GM12878 (cell line): ENCODE results near the gene MAGI2. TPM values are rescaled to one million over a fixed set of nuclear protein-coding genes. Genes with fewer than 3 reads are reported as not detected.

ENCODE experiments used
- ATAC-seq: fragments of 200-7000 bp; cut with Tn5 transposase; 3 replicates; pipeline ENCODE4 v1.9.1; 2020; ENCODE audit warnings: mild to moderate bottlenecking, moderate library complexity
- BruUV-seq: library from RNA; stranded (reverse); fragments of 400-500 nt; replicated peaks from 2 replicates; lab custom pipeline; 2021; lab: Mats Ljungman, UMichigan
- CTCF ChIA-PET: fragments of 300-600 bp; sonication (Branson Sonifier 250); formaldehyde crosslinking; extraction: SDS; loops from one replicate; lab custom pipeline; 2021; ENCODE audit warnings: inconsistent platforms; lab: Yijun Ruan, JAX
- POLR2A ChIA-PET: fragments of 350-600 bp; formaldehyde crosslinking; extraction: SDS; loops from one replicate; lab custom pipeline; 2021; ENCODE audit warnings: inconsistent platforms; lab: Charles Lee
- RAD21 ChIA-PET: fragments of 300-600 bp; sonication (Branson Sonifier 250); formaldehyde crosslinking; loops from one replicate; lab custom pipeline; 2023; ENCODE audit warnings: antibody characterized with exemption; ENCODE audit not compliant: unreplicated experiment; lab: Charles Lee
- SMC1A ChIA-PET: fragments of 300-600 bp; sonication (Branson Sonifier 250); formaldehyde crosslinking; loops from one replicate; lab custom pipeline; 2023; ENCODE audit not compliant: unreplicated experiment, uncharacterized antibody; lab: Charles Lee
- DNase-seq: peaks from one replicate; pipeline ENCODE4 v3.0.0-alpha.2; 2011; ENCODE audit warnings: low read depth, low spot score
- FAIRE-seq: peaks from 3 replicates; lab custom pipeline; 2011; peaks lifted over from hg19 to GRCh38; lab: Jason Lieb, UNC
- H2AFZ ChIP-seq: 2 replicates; pipeline ENCODE4 v1.6.0; 2011; ENCODE audit warnings: low read depth, low read length, control low read depth; ENCODE audit not compliant: control insufficient read depth
- H3K27ac ChIP-seq: 2 replicates; pipeline ENCODE4 v1.5.1; 2011; ENCODE audit warnings: control low read depth; ENCODE audit not compliant: control insufficient read depth, insufficient read depth
- H3K27me3 ChIP-seq, 2 experiments: replicated peaks in 1 of 2; 2 replicates each; pipeline versions ENCODE4 v1.6.0 to v1.6.1; 2011; ENCODE audit warnings: low read length in 1 of 2; ENCODE audit not compliant: control insufficient read depth in 2 of 2, insufficient read depth in 2 of 2
- H3K36me3 ChIP-seq, 2 experiments: 2 replicates each; pipeline ENCODE4 v1.5.1; 2011; ENCODE audit warnings: low read length in 1 of 2; ENCODE audit not compliant: control insufficient read depth in 2 of 2, insufficient read depth in 2 of 2
- H3K4me1 ChIP-seq: 2 replicates; pipeline ENCODE4 v1.6.1; 2011; ENCODE audit warnings: mild to moderate bottlenecking, low read length, moderate library complexity, mixed read lengths; ENCODE audit not compliant: control insufficient read depth, insufficient read depth
- H3K4me2 ChIP-seq: 2 replicates; pipeline ENCODE4 v1.6.0; 2011; ENCODE audit warnings: control low read depth; ENCODE audit not compliant: control insufficient read depth, insufficient read depth
- H3K4me3 ChIP-seq: fragments of 200-600 bp; sonication (generic); 2 replicates; pipeline ENCODE4 v1.5.1; 2016
- H3K79me2 ChIP-seq: 2 replicates; pipeline ENCODE4 v1.6.0; 2011; ENCODE audit warnings: low read length; ENCODE audit not compliant: control insufficient read depth, insufficient read depth
- H3K9ac ChIP-seq: 2 replicates; pipeline ENCODE4 v1.8.0; 2011; ENCODE audit warnings: low read length, control low read depth, mixed read lengths; ENCODE audit not compliant: control insufficient read depth, insufficient read depth
- H3K9me3 ChIP-seq: replicated peaks from 3 replicates; pipeline ENCODE4 v1.5.1; 2011; ENCODE audit warnings: mild to moderate bottlenecking, low read length; ENCODE audit not compliant: control insufficient read depth, insufficient read depth
- H4K20me1 ChIP-seq: 2 replicates; pipeline ENCODE4 v1.6.0; 2011; ENCODE audit not compliant: control insufficient read depth, insufficient read depth
- ASH2L ChIP-seq: fragments of 300-600, 200-600 bp; sonication (generic); IDR thresholded peaks from 2 replicates; pipeline ENCODE4 v1.6.1; 2017; ENCODE audit warnings: low read depth, mild to moderate bottlenecking, borderline replicate concordance
- E2F4 ChIP-seq: IDR thresholded peaks from 2 replicates; pipeline ENCODE4 v1.6.1; 2012; ENCODE audit warnings: low read depth, low read length, improper control_type of control experiment
- EED ChIP-seq: sonication (generic); IDR thresholded peaks from 2 replicates; pipeline ENCODE4 v1.6.1; 2016; ENCODE audit warnings: antibody characterized with exemption, low read depth
- EGR1 ChIP-seq, 2 experiments: IDR thresholded peaks; 1 replicate in 1 of 2; 2 replicates in 1 of 2; pipeline ENCODE4 v1.6.1; 2011 to 2012; ENCODE audit warnings: low read depth in 2 of 2, low read length in 2 of 2, borderline replicate concordance in 1 of 2, mild to moderate bottlenecking in 1 of 2, moderate library complexity in 1 of 2
- HDAC6 ChIP-seq: fragments of 200-600 bp; sonication (generic); IDR thresholded peaks from one replicate; pipeline ENCODE4 v1.8.0; 2017; ENCODE audit warnings: antibody characterized with exemption; ENCODE audit not compliant: unreplicated experiment
- HDGF ChIP-seq: fragments of 450-650 bp; IDR thresholded peaks from 2 replicates; pipeline ENCODE4 v1.6.1; 2016; ENCODE audit warnings: antibody characterized with exemption
- IKZF1 ChIP-seq: fragments of 450-650 bp; conservative IDR thresholded peaks from 2 replicates; pipeline ENCODE4 v1.6.1; 2017; ENCODE audit warnings: antibody characterized with exemption, mild to moderate bottlenecking
- IRF4 ChIP-seq: IDR thresholded peaks from 2 replicates; pipeline ENCODE4 v1.6.1; 2011; ENCODE audit warnings: low read depth, low read length
- MTA2 ChIP-seq: fragments of 450-650 bp; IDR thresholded peaks from 2 replicates; pipeline ENCODE4 v1.6.1; 2016; ENCODE audit warnings: low read depth, mild to moderate bottlenecking, moderate library complexity
- MXI1 ChIP-seq: fragments of 150-350 bp; IDR thresholded peaks from 2 replicates; pipeline ENCODE4 v1.6.1; 2011; ENCODE audit warnings: low read depth, mild to moderate bottlenecking, inconsistent platforms, low read length, improper control_type of control experiment
- MYC ChIP-seq: IDR thresholded peaks from 2 replicates; pipeline ENCODE4 v1.6.1; 2011; ENCODE audit warnings: mild to moderate bottlenecking, low read length, moderate library complexity, inconsistent platforms; ENCODE audit not compliant: insufficient read depth, insufficient replicate concordance, insufficient read length, severe bottlenecking
- NFYB ChIP-seq: IDR thresholded peaks from 2 replicates; pipeline ENCODE4 v1.6.1; 2011; ENCODE audit warnings: low read depth, mild to moderate bottlenecking, low read length, improper control_type of control experiment, moderate library complexity; ENCODE audit not compliant: insufficient read depth
- NR2C2 ChIP-seq: IDR thresholded peaks from 2 replicates; pipeline ENCODE4 v1.6.1; 2011; ENCODE audit warnings: borderline replicate concordance, low read depth; ENCODE audit not compliant: control insufficient read depth, insufficient read length
- NRF1 ChIP-seq: conservative IDR thresholded peaks from 2 replicates; pipeline ENCODE4 v1.6.1; 2011; ENCODE audit warnings: mild to moderate bottlenecking, low read depth, low read length, improper control_type of control experiment
- POLR2A ChIP-seq: IDR thresholded peaks from 2 replicates; pipeline ENCODE4 v1.6.1; 2011; ENCODE audit warnings: low read depth, mild to moderate bottlenecking, low read length
- SREBF2 ChIP-seq: IDR thresholded peaks from 2 replicates; pipeline ENCODE4 v1.6.1; 2012; ENCODE audit warnings: mild to moderate bottlenecking, low read length
- TCF12 ChIP-seq: IDR thresholded peaks from 2 replicates; pipeline ENCODE4 v1.6.1; 2011; ENCODE audit warnings: low read depth, mild to moderate bottlenecking, low read length
- ZNF384 ChIP-seq: IDR thresholded peaks from 2 replicates; pipeline ENCODE4 v1.6.1; 2012; ENCODE audit warnings: low read depth, mild to moderate bottlenecking, low read length, improper control_type of control experiment, borderline replicate concordance
- ZZZ3 ChIP-seq: IDR thresholded peaks from 2 replicates; pipeline ENCODE4 v1.6.1; 2011; ENCODE audit warnings: low read depth; ENCODE audit not compliant: control insufficient read depth, insufficient read length
- WGBS: methylation state at CpG from one replicate; pipeline ENCODE4 v1.1.6; 2016; ENCODE audit warnings: low lambda C conversion rate; ENCODE audit not compliant: insufficient replicate concordance, insufficient coverage; ENCODE audit errors: missing lambda C conversion rate; 5-methylcytosine and 5-hydroxymethylcytosine counted together
- in situ Hi-C: fragments of 300-500 bp; cut with MboI; formaldehyde crosslinking; loops from 9 replicates; pipeline ENCODE4 v1.14.3; 2018; ENCODE audit warnings: mixed read lengths
- intact Hi-C: fragments of 100-400 bp; cut with micrococcal nuclease; formaldehyde crosslinking; loops from one replicate; pipeline ENCODE4 v1.14.2; 2022; ENCODE audit not compliant: unreplicated experiment
- polyA plus RNA-seq, 11 experiments: library from polyadenylated mRNA; depleted of rRNA in 4 of 11; unstranded in 6 of 11; stranded (reverse) in 5 of 11; fragments of >200 nt; fragmentation: Nextera tagmentation in 4 of 11; fragmentation: Illumina TruSeq in 1 of 11; extraction: Ambion mirVana in 4 of 11; extraction: Trizol in 1 of 11; gene quantifications; 1 replicate in 1 of 11; 2 replicates in 10 of 11; pipeline versions ENCODE4 v1.2.1 to v1.2.3, GENCODE V29; 2011 to 2016; ENCODE audit warnings: inconsistent platforms in 2 of 11, missing spikeins in 2 of 11, low read depth in 1 of 11
- total RNA-seq, 4 experiments: library from RNA; depleted of rRNA in 3 of 4; stranded (reverse); fragments of >200 nt in 3 of 4; fragmentation: Illumina TruSeq in 1 of 4; extraction: Trizol in 1 of 4; gene quantifications; 2 replicates each; pipeline versions ENCODE4 v1.2.1 to v1.2.3, GENCODE V29; 2013 to 2021
- TF ChIP-seq, protein P1 (sequence below): fragments of 450-650 bp; IDR thresholded peaks from 2 replicates; pipeline ENCODE4 v1.6.1; 2016; ENCODE audit warnings: mild to moderate bottlenecking

The MAGI2 gene
- total and polyA plus RNA-seq, 10 of the 15 experiments (the other 5 are each of a cell fraction or from before 2014, with no cell fraction given) = 0.01 to 0.31 (median 0.05) TPM; not detected in 2

DNA sequence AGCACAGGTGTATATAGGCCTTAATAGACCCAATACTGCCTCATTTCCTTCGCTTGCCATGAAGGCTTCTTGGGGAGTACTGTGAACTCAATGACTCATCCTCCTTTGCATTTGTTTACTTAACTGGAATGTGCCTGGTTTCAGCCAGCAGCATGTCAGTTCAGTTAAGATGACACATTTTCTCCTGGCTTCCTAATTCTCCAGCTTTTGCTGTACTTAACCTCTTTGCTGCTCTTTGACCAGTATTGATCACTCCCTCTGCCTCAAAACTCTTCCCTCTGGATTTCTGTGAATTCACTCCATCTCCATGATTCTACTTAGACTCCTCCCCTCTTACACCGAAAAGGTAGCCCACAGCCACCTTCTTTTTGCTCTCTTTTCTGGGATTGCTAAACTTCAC is 135.7 kb downstream of the MAGI2 start (continued):
- TF ChIP-seq MYC (no peak), NRF1 (no peak), HDAC6 (no peak), POLR2A (no peak), MTA2 (no peak), ZZZ3 (no peak), IKZF1 (no peak)

- ChIA-PET RAD21 (no interaction called here), CTCF (interaction anchor here (0.8 kb wide), 1 partner anchor 13 kb away, joined by 3 read pairs; no protein-coding TSS in a partner anchor), SMC1A (interaction anchor here (1.1 kb wide), 1 partner anchor 9 kb away, joined by 3 read pairs; no protein-coding TSS in a partner anchor), POLR2A (no interaction called here)
- ATAC-seq (no peak), DNase-seq (no peak), FAIRE-seq (no peak)
- Histone ChIP-seq H3K9ac (no peak overlapping the region), H3K9me3 (no peaks in the 10 kb centered on the region), H3K36me3 (no peaks in the 10 kb centered on the region), H3K4me3 (no peak overlapping the region), H4K20me1 (no peaks in the 10 kb centered on the region), H3K27ac (no peak overlapping the region), H3K27me3 (no peaks in the 10 kb centered on the region), H3K4me2 (no peak overlapping the region), H3K79me2 (no peaks in the 10 kb centered on the region), H3K4me1 (no peaks in the 10 kb centered on the region), H2AFZ (no peak overlapping the region)
- intact Hi-C loops = no loop called here
- in situ Hi-C loops = no loop called here
- WGBS = 67% methylated on average over 3 of the region's 3 CpGs
- no TSS peak for BruUV-seq
- TF ChIP-seq ZNF384 (no peak), E2F4 (no peak), EED (no peak), NR2C2 (no peak), EGR1 (IDR thresholded peaks at IDR 0.05; ENCODE audit: borderline replicate concordance in 1 of 2, low read depth in 2 of 2, low read length in 2 of 2) (no peak), SREBF2 (no peak), ASH2L (no peak), MXI1 (no peak), MYC (no peak), IRF4 (no peak), TCF12 (no peak), HDGF (no peak), NFYB (no peak)
- TF ChIP-seq, protein P1, sequence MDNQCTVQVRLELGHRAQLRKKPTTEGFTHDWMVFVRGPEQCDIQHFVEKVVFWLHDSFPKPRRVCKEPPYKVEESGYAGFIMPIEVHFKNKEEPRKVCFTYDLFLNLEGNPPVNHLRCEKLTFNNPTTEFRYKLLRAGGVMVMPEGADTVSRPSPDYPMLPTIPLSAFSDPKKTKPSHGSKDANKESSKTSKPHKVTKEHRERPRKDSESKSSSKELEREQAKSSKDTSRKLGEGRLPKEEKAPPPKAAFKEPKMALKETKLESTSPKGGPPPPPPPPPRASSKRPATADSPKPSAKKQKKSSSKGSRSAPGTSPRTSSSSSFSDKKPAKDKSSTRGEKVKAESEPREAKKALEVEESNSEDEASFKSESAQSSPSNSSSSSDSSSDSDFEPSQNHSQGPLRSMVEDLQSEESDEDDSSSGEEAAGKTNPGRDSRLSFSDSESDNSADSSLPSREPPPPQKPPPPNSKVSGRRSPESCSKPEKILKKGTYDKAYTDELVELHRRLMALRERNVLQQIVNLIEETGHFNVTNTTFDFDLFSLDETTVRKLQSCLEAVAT = no peak
These were observed 141.4 kb downstream of the MAGI2 start for GRCh38 chr7:79312022-79312421.
